ENCODE data around the gene TRIM45. TPM values are rescaled to one million over a fixed set of nuclear protein-coding genes. Genes with fewer than 3 reads are reported as not detected.

TRIM45 gene
- total and polyA plus RNA-seq, 2 donors (not counting 1 experiment from before 2014, with no cell fraction given) = 0.64 to 2.5 TPM

DNA sequence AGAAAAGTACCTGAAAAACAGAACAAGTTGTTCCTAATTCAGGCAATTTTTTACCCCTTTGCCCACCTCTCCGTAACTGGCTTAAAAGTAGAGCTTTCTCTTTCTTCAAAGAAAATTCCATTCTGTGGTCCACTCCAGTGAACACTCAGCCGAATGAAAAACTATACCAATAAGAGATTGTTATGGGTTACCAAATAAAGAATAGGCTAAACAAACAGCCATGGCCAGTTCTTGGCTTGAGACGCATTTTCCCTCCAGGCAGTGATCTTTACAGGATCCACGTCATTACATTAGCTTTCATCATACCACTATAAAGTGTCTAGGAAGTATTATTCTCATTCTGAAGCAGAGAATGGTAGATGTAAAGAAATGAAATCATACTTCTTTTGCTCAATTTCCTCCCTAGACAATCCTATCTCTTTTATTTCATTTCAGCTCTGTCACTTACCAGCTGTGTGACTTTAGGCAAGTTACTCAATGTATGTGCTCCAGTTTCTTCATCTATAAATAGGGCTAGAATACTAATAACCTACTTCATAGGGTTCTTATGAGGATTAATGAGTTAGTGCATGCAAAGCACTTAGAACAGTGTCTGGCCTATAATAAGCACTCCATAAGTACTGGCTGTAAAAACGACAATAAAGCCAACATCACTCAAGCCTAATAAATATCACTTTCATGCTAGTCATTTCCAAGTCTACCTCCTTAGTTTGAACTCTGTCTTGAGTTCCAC lies 26.5 kb upstream of the TRIM45 start:
- intact Hi-C loops (cut with micrococcal nuclease) = no loop called here
- Histone ChIP-seq H3K4me2 (replicated peaks; ENCODE audit: low read depth, low read length, poor library complexity, severe bottlenecking) (no peak overlapping the region), H2AFZ (ENCODE audit: insufficient read depth, low read depth, low read length, poor library complexity, severe bottlenecking) (no peak overlapping the region), H3K27me3 (replicated peaks in 1 of 4; ENCODE audit: control extremely low read depth in 1 of 4, control insufficient read depth in 3 of 4, insufficient read depth in 4 of 4, low read length in 3 of 4) (peaks cover 0 to 4% (median 0%) of the 10 kb centered on the region in 4 experiments), H3K9me3 (ENCODE audit: control extremely low read depth in 1 of 3, control insufficient read depth in 2 of 3, insufficient read depth in 1 of 3, low read length in 2 of 3) (peaks cover 0 to 5% (median 0%) of the 10 kb centered on the region in 3 donors), H3K4me3 (ENCODE audit: control extremely low read depth in 1 of 5, extremely low read depth in 1 of 5, insufficient read depth in 1 of 5, low read depth in 2 of 5, low read length in 4 of 5) (no peak overlapping the region), H3K9ac (ENCODE audit: low read length) (no peak overlapping the region), H4K20me1 (ENCODE audit: control insufficient read depth, insufficient read depth, low read length, poor library complexity, severe bottlenecking) (no peaks in the 10 kb centered on the region), H3K27ac (ENCODE audit: low read length in 2 of 2) (no peak overlapping the region), H3K36me3 (replicated peaks in 1 of 2; ENCODE audit: control extremely low read depth in 1 of 2, control insufficient read depth in 1 of 2, extremely low read depth in 1 of 2, insufficient read depth in 2 of 2, low read length in 1 of 2) (no peaks in the 10 kb centered on the region), H3K79me2 (ENCODE audit: control insufficient read depth, insufficient read depth, low read length) (no peaks in the 10 kb centered on the region), H3K4me1 (ENCODE audit: control insufficient read depth in 2 of 2, insufficient read depth in 2 of 2, low read length in 2 of 2) (no peaks in the 10 kb centered on the region)
- ChIA-PET CTCF (no interaction called here), POLR2A (no interaction called here)
- TF ChIP-seq EZH2 (IDR thresholded peaks at IDR 0.05; ENCODE audit: borderline replicate concordance, insufficient read depth, low read depth, low read length, poor library complexity, severe bottlenecking) = no peak
- TF ChIP-seq, protein P1, sequence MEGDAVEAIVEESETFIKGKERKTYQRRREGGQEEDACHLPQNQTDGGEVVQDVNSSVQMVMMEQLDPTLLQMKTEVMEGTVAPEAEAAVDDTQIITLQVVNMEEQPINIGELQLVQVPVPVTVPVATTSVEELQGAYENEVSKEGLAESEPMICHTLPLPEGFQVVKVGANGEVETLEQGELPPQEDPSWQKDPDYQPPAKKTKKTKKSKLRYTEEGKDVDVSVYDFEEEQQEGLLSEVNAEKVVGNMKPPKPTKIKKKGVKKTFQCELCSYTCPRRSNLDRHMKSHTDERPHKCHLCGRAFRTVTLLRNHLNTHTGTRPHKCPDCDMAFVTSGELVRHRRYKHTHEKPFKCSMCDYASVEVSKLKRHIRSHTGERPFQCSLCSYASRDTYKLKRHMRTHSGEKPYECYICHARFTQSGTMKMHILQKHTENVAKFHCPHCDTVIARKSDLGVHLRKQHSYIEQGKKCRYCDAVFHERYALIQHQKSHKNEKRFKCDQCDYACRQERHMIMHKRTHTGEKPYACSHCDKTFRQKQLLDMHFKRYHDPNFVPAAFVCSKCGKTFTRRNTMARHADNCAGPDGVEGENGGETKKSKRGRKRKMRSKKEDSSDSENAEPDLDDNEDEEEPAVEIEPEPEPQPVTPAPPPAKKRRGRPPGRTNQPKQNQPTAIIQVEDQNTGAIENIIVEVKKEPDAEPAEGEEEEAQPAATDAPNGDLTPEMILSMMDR (IDR thresholded peaks at IDR 0.05) = no peak
- DNase-seq (no peak), ATAC-seq (ENCODE audit: low read depth) (no peak)
- Mint-ChIP-seq H3K4me1 (no peaks in the 10 kb centered on the region), H3K9me3 (ENCODE audit: insufficient read depth) (no peaks in the 10 kb centered on the region), H3K27me3 (peaks cover 20% of the 10 kb centered on the region), H3K27ac (no peak overlapping the region), H3K4me3 (no peak overlapping the region)
- 100% methylated on average over 1 of the region's 5 CpGs for WGBS (ENCODE audit: insufficient coverage)

GRCh38 chr1:117147341-117147831 lies 25.8 kb upstream of the TRIM45 start:
- POLR2A ChIA-PET = no interaction called here
- no peak for ATAC-seq (ENCODE audit: low read depth)

More at GRCh38 chr1:117147341-117147831, 25.8 kb upstream of the TRIM45 start:
- 62% methylated on average over 3 of the region's 4 CpGs for WGBS (ENCODE audit: insufficient coverage)
- no peaks in the 10 kb centered on the region for H3K4me1 Mint-ChIP-seq
- Histone ChIP-seq H4K20me1 (ENCODE audit: control insufficient read depth, insufficient read depth, low read length, poor library complexity, severe bottlenecking) (no peaks in the 10 kb centered on the region), H3K9me3 (ENCODE audit: control extremely low read depth in 1 of 3, control insufficient read depth in 2 of 3, insufficient read depth in 1 of 3, low read length in 2 of 3) (peaks cover 0 to 5% (median 0%) of the 10 kb centered on the region in 3 donors), H3K9ac (ENCODE audit: low read length) (no peak overlapping the region), H3K27me3 (replicated peaks in 1 of 4; ENCODE audit: control extremely low read depth in 1 of 4, control insufficient read depth in 3 of 4, insufficient read depth in 4 of 4, low read length in 3 of 4) (peaks cover 0 to 4% (median 0%) of the 10 kb centered on the region in 4 experiments), H3K27ac (ENCODE audit: low read length in 2 of 2) (no peak overlapping the region), H3K79me2 (ENCODE audit: control insufficient read depth, insufficient read depth, low read length) (no peaks in the 10 kb centered on the region), H3K4me2 (replicated peaks; ENCODE audit: low read depth, low read length, poor library complexity, severe bottlenecking) (no peak overlapping the region), H3K36me3 (replicated peaks in 1 of 2; ENCODE audit: control extremely low read depth in 1 of 2, control insufficient read depth in 1 of 2, extremely low read depth in 1 of 2, insufficient read depth in 2 of 2, low read length in 1 of 2) (no peaks in the 10 kb centered on the region), H3K4me1 (ENCODE audit: control insufficient read depth in 2 of 2, insufficient read depth in 2 of 2, low read length in 2 of 2) (no peaks in the 10 kb centered on the region), H3K4me3 (ENCODE audit: control extremely low read depth in 1 of 5, extremely low read depth in 1 of 5, insufficient read depth in 1 of 5, low read depth in 2 of 5, low read length in 4 of 5) (no peak overlapping the region), H2AFZ (ENCODE audit: insufficient read depth, low read depth, low read length, poor library complexity, severe bottlenecking) (no peak overlapping the region)
- CTCF ChIA-PET = interaction anchor here (1.5 kb wide), 1 partner anchor 19 kb away, joined by 4 read pairs; no protein-coding TSS in a partner anchor
- peaks cover 20% of the 10 kb centered on the region for H3K27me3 Mint-ChIP-seq
- H3K9me3 Mint-ChIP-seq (ENCODE audit: insufficient read depth) = no peaks in the 10 kb centered on the region
- intact Hi-C loops (cut with micrococcal nuclease) = no loop called here
- no peak overlapping the region for H3K27ac Mint-ChIP-seq
- no peak overlapping the region for H3K4me3 Mint-ChIP-seq
- no peak for DNase-seq
- TF ChIP-seq, protein P1 (IDR thresholded peaks at IDR 0.05) = no peak
- TF ChIP-seq EZH2 (IDR thresholded peaks at IDR 0.05; ENCODE audit: borderline replicate concordance, insufficient read depth, low read depth, low read length, poor library complexity, severe bottlenecking) = no peak
